ENCODE results near the gene SCN8A. TPM values are rescaled to one million over a fixed set of nuclear protein-coding genes. Genes with fewer than 3 reads are reported as not detected.

Gene SCN8A
- total RNA-seq, 1 donor from 2014 or later, result 0.53 TPM

DNA sequence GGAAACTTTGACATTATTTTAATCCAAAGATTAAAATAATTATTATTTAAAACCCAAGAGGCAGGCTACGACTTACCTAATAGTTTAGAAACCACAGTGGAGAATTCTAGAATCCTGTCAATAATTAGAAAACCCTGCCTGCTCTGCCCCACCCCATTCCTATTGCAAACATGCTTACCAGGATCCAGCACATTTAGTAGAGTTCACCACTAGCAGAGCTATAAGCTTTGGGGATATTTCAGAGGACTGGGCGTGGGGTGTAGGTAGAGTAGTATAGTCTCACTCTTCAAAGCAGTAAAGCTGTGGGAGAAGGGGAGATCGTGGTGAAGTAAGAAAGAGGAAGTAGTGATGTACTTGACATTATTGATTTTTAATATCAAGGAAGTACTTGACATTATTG, 157.2 kb downstream of the SCN8A start:
- peaks cover 4% of the 10 kb centered on the region for H3K27me3 ChIP-seq (ENCODE audit: low read depth)
- intact Hi-C loops (cut with DNase I), result no loop called here
- H3K36me3 ChIP-seq, result no peaks in the 10 kb centered on the region
- TF ChIP-seq, protein P1, sequence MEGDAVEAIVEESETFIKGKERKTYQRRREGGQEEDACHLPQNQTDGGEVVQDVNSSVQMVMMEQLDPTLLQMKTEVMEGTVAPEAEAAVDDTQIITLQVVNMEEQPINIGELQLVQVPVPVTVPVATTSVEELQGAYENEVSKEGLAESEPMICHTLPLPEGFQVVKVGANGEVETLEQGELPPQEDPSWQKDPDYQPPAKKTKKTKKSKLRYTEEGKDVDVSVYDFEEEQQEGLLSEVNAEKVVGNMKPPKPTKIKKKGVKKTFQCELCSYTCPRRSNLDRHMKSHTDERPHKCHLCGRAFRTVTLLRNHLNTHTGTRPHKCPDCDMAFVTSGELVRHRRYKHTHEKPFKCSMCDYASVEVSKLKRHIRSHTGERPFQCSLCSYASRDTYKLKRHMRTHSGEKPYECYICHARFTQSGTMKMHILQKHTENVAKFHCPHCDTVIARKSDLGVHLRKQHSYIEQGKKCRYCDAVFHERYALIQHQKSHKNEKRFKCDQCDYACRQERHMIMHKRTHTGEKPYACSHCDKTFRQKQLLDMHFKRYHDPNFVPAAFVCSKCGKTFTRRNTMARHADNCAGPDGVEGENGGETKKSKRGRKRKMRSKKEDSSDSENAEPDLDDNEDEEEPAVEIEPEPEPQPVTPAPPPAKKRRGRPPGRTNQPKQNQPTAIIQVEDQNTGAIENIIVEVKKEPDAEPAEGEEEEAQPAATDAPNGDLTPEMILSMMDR (IDR thresholded peaks at IDR 0.05), result no peak
- no peak overlapping the region for H3K27ac ChIP-seq
- no peak for ATAC-seq
- no peak overlapping the region for H3K4me3 ChIP-seq
- DNase-seq, result no peak
- H3K9me3 ChIP-seq, result no peaks in the 10 kb centered on the region
- peaks cover 17% of the 10 kb centered on the region for H3K4me1 ChIP-seq

GRCh38 chr12:51749206-51749985, 158.4 kb downstream of the SCN8A start:
- TF ChIP-seq, protein P1 (IDR thresholded peaks at IDR 0.05), result no peak
- ATAC-seq (no peak), DNase-seq (no peak)
- H3K4me3 ChIP-seq, result no peak overlapping the region
- intact Hi-C loops (cut with DNase I), result no loop called here
- no peaks in the 10 kb centered on the region for H3K36me3 ChIP-seq
- no peaks in the 10 kb centered on the region for H3K27me3 ChIP-seq (ENCODE audit: low read depth)
- H3K9me3 ChIP-seq, result no peaks in the 10 kb centered on the region
- H3K4me1 ChIP-seq, result peaks cover 17% of the 10 kb centered on the region
- no peak overlapping the region for H3K27ac ChIP-seq

- intact Hi-C loops (cut with DNase I), result no loop called here
- no peaks in the 10 kb centered on the region for H3K9me3 ChIP-seq
- no peak overlapping the region for H3K27ac ChIP-seq
- DNase-seq (no peak), ATAC-seq (no peak)
- TF ChIP-seq, protein P1 (IDR thresholded peaks at IDR 0.05), result no peak
- peaks cover 17% of the 10 kb centered on the region for H3K4me1 ChIP-seq
- no peaks in the 10 kb centered on the region for H3K27me3 ChIP-seq (ENCODE audit: low read depth)
- H3K36me3 ChIP-seq, result no peaks in the 10 kb centered on the region
- H3K4me3 ChIP-seq, result no peak overlapping the region
Measured at GRCh38 chr12:51749986-51750317, 158.9 kb downstream of the SCN8A start.

- DNase-seq (no peak), ATAC-seq (peak; percentile 75 to 77)
- TF ChIP-seq, protein P1 (IDR thresholded peaks at IDR 0.05), result no peak
- H3K4me1 ChIP-seq, result peaks cover 17% of the 10 kb centered on the region
- H3K36me3 ChIP-seq, result no peaks in the 10 kb centered on the region
- no peak overlapping the region for H3K4me3 ChIP-seq
- H3K27me3 ChIP-seq (ENCODE audit: low read depth), result no peaks in the 10 kb centered on the region
- no peaks in the 10 kb centered on the region for H3K9me3 ChIP-seq
- intact Hi-C loops (cut with DNase I), result no loop called here
- H3K27ac ChIP-seq, result peak overlapping the region; percentile 4
Measured at GRCh38 chr12:51751661-51752060, 160.6 kb downstream of the SCN8A start.

DNA sequence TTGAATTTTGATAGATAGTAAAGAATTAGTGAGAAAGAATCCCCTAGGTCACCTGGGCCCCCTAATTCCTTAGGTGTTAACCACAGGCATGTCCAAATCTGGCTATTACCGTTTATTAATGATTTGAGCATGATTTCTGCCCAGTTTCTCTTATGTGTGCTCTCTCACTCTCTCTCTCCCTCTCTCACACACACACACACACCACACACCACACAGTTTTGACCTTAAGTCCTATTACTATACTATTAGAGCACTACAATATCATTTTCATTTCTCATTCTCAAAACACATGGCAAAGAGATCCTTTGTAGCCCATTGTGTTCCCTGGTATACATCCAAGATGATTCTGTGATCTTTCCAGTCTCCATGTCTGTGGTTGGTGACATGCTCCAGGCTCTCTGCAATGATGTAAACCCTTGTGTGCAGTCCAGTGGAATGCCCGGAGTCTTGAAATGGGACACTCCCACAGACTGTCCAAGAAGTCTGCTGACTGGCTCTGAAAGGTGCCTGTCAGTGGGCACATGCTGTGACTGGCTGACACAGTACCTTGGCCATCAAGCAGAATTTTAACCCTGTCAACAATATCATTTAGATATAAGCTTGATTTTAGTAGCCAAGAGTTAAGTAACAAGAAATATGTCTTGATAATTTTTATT, 161.3 kb downstream of the SCN8A start:
- no peaks in the 10 kb centered on the region for H3K27me3 ChIP-seq (ENCODE audit: low read depth)
- peak overlapping the region; percentile 4 for H3K27ac ChIP-seq
- H3K4me3 ChIP-seq, result no peak overlapping the region
- H3K4me1 ChIP-seq, result peaks cover 17% of the 10 kb centered on the region
- no peaks in the 10 kb centered on the region for H3K36me3 ChIP-seq
- peak; percentile 85 to 88 for ATAC-seq
- no peaks in the 10 kb centered on the region for H3K9me3 ChIP-seq
- TF ChIP-seq, protein P1 (IDR thresholded peaks at IDR 0.05), result no peak
- peak; percentile 45 for DNase-seq
- intact Hi-C loops (cut with DNase I), result no loop called here

Data from lower lobe of right lung (tissue), 2 donors.